ENCODE results near the gene DRD3.

DRD3 gene

DNA sequence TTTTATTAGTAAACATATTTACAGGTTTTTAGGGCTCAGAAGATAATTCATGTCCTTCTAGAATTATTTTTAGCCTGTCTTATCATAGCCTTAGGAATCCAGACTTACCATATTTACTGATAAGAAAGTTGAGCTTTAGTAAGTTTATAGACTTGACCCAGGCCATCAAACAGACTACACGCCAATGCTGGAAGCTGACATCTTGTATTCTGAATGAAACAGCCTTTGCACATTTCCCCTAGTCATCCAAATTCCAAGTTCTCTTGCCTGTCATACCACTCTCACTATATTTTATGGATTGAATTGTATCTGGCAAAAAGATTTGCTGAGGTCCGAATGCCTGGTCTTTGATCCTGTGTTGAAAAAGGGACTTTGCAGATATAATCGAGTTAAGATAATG lies 58.6 kb downstream of the DRD3 start:
- no peak for DNase-seq (ENCODE audit: low read depth in 2 of 2)

DNA sequence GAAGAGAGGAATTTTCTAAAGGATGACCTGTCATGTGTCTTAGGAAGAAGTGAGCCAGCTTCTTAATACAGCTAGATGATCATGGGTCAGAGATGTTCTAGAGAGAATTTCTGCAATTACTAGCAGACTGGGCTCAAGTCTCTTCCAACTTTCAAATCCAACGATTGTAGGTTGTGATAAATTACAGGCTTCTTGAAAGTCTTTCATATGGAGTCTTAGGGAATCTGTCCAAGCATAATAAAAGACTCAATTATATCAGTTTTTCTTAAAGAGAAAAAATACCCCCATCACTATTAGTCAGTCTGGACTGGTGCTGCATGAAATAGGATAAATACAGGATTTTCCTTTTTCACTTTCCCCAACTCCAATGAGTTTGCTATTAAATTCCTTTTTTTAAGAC lies 59.1 kb downstream of the DRD3 start:
- no peak for DNase-seq (ENCODE audit: low read depth in 2 of 2)

GRCh38 chr3:114115143-114115542 lies 63.7 kb downstream of the DRD3 start:
- no peak for DNase-seq (ENCODE audit: low read depth in 2 of 2)

- no peak for DNase-seq (ENCODE audit: low read depth in 2 of 2)
Observed at GRCh38 chr3:114114719-114115118, 64.1 kb downstream of the DRD3 start.

GRCh38 chr3:114112696-114113095 lies 66.2 kb downstream of the DRD3 start:
- no peak for DNase-seq (ENCODE audit: low read depth in 2 of 2)

DNA sequence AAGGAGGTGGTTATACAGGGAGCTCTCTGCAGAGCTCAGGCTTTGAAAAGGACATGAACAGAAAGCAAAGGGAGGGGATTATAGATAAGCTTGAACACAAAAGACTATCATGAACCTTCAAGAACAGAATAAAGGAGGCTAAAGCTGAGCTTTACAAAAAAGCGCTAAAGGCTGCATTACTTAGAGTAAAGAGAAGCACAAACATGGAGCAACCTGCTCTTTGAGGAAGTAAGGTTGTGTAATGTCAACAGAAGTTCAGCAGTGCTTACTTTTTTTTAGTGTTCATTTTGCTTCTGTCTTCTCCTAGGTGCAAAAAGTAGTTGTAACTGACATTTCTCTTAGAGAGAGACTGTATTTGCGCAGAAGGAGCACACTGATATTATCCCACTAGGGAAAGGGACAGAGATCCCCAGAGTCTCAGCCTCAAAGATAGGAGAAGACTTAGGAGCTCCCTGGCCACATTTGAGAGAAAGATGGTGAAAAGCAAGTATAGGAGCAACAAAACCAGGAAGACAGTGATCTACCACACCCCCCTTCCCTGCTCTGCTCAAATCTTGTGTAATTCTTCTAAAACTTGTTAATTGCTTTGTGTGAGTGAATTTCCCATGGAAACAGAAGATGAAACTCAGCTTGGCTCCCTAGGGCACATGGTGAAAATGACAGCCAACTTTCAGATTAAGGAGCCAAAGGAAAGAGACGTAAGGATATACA lies 67.6 kb downstream of the DRD3 start:
- DNase-seq (ENCODE audit: low read depth in 2 of 2): no peak

DNA sequence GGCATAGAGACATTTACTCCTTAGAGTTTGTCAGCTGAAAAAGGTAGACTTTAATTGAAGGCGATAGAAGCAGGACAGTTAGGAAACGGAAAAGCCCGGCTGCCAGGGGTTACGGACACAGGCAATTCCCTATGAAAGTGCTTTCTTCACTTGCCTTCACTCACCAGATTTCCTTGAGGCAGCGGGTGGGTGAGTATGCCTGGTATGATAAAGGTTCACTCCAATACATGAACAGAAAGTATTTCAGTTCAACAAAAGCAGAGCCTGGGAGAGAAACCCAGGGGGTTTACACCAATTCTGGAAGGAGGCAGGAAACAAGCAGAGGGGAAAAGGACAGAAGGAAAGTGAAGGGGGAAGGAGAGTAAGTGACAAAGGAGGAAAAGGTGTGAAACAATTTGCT lies 68.4 kb downstream of the DRD3 start:
- no peak for DNase-seq (ENCODE audit: low read depth in 2 of 2)

DNA sequence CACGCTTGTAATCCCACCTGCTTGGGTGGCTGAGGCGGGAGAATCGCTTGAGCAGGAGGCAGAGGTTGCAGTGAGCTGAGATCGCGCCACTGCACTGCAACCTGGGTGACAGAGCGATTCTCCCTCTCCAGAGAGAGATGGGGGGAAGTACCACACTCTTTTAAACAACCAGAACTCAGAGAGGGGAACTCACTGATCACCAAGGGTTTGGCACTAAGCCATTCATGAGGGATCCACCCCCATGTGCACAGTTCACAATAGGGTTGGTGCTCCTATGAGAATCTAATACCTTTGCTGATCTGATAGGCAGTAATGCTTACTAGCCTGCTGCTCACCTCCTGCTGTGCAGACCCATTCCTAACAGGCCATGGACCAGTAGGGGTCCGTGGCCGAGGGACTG lies 70.7 kb downstream of the DRD3 start:
- no peak for DNase-seq (ENCODE audit: low read depth in 2 of 2)

- no peak for DNase-seq (ENCODE audit: low read depth in 2 of 2)
Observed at GRCh38 chr3:114104414-114104813, 74.4 kb downstream of the DRD3 start.

- no peak for DNase-seq (ENCODE audit: low read depth in 2 of 2)
Observed at GRCh38 chr3:114103858-114104257, 75.0 kb downstream of the DRD3 start.

GRCh38 chr3:114103181-114103580 lies 75.7 kb downstream of the DRD3 start:
- DNase-seq (ENCODE audit: low read depth in 2 of 2): no peak

DNA sequence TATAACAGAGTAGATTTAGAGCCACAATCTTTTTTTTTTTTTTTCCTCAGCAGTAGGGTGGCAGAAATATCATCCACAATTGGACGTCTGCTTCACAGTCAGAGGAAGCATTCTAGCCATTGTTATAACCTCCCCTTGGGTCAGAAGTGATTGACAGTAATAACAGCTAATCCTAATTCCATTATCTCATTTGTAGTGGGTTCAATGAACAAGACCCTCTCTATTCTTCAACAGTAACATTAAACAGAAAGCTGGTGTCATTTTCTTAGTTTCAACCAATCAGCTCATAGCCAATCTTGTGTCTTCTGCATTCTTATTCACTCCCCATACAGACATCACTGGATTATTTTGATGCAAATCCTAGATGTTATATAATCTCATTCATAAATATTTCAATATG lies 77.8 kb downstream of the DRD3 start:
- no peak for DNase-seq (ENCODE audit: low read depth in 2 of 2)

GRCh38 chr3:114095796-114096195 lies 83.1 kb downstream of the DRD3 start:
- no peak for DNase-seq (ENCODE audit: low read depth in 2 of 2)

DNA sequence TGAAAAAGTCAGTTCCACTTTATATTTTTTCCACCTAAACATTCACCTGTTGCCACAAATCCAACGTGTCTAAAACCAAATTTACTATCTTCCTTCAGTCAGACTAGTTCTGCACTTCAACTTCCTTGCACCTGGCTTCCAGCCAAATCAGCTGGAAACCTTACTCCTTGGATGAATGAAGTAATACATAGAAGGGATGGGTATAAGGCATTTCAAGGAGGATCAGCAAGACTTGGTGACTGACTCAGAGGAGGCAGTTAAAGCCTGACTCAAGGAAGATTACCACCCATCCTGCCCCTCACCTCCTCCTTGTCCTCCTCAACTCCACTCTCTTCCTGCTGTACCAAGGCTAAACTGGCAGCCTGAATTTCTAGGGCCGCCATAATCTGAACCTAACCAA lies 85.3 kb downstream of the DRD3 start:
- no peak for DNase-seq (ENCODE audit: low read depth in 2 of 2)

DNA sequence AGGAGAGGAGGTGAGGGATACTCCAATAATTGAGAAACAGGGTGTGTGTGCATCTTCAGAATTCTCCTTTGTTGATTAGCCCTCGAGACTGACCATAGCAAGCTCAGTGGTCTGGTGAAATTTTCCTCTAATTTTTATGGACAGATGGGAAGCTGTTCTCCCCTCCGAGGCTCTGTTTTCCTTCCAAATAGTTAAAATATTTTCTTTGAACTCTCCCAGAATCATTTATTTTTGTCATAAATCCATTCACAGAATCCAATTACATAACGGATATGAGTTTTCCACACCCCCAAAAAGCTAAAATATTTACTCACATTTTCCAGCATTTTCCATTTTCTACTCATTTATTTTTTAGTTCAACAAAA lies 85.9 kb downstream of the DRD3 start:
- no peak for DNase-seq (ENCODE audit: low read depth in 2 of 2)

DNA sequence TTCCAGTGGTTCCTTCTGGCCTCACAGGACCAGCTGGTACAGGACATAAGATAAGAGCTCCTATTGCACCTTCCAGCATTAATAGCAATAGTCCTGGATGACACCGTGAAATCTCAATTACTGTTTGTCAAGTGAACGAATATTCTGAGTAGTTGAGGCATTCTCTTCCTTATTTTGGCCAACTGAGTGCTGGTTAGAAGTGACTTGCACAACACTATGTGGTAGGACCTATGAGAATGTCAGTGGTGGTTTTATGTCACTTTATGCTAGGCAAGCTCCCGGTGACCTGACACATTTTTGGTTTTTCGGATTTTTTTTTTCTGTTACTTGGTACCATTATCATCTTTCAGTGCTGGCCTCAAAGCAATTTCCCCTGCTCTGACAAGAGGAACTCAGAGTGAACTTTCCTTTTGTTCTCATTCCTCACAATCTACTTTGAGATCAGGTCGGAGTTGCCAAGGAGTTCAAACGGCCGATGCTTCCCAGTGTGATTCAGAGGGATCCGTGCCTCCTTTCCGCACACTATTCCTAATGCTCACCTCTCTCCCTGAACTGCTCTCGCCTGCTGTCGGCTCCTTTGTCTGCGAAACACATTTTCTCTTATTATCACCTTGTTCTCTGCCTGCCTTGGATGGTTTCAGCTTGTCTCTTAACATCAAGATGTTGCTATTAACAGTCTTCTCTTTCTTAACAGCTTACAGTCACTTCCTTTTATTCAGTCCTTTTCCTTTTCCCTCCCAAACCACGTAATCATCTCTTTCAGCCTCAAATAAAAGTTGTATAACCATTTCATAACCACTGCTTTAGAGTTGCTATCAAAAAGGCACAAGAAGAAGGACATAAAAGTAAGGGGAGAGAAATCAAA lies 86.5 kb downstream of the DRD3 start:
- DNase-seq (ENCODE audit: low read depth in 2 of 2): no peak

GRCh38 chr3:114089675-114090074 lies 89.2 kb downstream of the DRD3 start:
- no peak for DNase-seq (ENCODE audit: low read depth in 2 of 2)

DNA sequence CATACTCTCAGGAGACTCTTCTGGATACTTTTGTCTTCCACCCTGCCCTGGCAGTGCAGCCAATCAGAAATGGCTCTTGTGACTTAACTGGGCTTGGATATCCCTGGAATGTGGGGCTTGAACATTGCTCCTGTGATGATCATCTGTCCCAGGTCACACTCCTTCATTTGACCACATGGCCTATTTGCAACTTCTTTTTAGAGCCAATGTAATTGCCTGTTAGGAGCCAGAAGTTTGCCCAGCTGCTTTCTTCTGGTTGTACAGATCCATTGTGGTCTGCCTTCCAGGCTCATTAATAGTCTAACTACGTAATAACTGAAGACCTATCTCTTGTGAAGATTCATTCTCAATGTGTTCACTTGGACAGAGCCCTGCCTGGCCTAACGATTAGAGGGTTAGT lies 92.5 kb downstream of the DRD3 start:
- DNase-seq (ENCODE audit: low read depth in 2 of 2): no peak

- DNase-seq (ENCODE audit: low read depth in 2 of 2): no peak
Observed at GRCh38 chr3:114083112-114083511, 95.7 kb downstream of the DRD3 start.

- DNase-seq (ENCODE audit: low read depth in 2 of 2): no peak
Observed at GRCh38 chr3:114081037-114081436, 97.8 kb downstream of the DRD3 start.

DNA sequence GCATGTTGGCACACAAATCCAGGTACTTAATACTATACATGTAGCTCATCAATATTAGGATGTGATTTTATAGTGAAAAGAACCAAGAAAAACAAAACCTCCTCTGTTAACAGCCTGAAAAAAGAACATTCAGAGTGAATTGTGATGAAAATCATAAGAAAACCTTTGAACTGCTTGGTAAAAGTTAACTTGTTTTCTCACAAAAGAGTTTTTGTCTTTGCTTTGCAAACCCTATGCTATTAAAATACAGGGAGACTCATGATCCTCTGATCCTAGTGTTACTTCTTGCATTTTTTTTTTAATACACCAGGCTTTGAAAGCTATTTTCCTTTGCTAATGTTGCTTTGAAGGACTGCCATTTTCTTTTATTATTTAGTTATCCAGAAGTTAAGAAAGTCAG lies 98.7 kb downstream of the DRD3 start:
- no peak for DNase-seq (ENCODE audit: low read depth in 2 of 2)

DNA sequence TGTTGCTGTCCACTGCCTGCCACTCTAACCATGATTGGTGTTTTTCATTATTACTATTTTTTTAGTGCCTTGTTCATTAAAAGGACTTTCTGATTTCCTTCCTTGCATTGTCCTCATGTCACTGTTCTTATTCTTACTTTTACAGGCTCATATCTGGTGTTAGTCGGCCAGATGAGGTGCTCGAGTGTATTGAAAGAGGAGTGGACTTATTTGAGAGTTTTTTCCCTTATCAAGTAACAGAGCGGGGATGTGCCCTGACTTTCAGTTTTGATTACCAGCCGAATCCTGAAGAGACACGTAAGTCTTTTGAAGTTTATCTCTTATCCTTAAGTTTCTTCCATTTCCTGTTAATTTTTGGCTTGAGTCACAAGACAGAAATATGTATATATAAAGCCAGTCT lies 99.1 kb downstream of the DRD3 start:
- no peak for DNase-seq (ENCODE audit: low read depth in 2 of 2)

GRCh38 chr3:114078126-114078525 lies 100.7 kb downstream of the DRD3 start:
- DNase-seq (ENCODE audit: low read depth in 2 of 2): no peak

All from activated CD4-positive, alpha-beta T cell treated with anti-CD3 and anti-CD28 coated beads for 24 hours (primary cell).